GM10847 (cell line): ENCODE data around the gene DYNC1LI1.

ENCODE experiments used
- POLR2A ChIP-seq: IDR thresholded peaks from 2 replicates; pipeline ENCODE4 v1.6.1; 2011; ENCODE audit not compliant: insufficient read length; ENCODE audit errors: extremely low read depth

Gene DYNC1LI1

DNA sequence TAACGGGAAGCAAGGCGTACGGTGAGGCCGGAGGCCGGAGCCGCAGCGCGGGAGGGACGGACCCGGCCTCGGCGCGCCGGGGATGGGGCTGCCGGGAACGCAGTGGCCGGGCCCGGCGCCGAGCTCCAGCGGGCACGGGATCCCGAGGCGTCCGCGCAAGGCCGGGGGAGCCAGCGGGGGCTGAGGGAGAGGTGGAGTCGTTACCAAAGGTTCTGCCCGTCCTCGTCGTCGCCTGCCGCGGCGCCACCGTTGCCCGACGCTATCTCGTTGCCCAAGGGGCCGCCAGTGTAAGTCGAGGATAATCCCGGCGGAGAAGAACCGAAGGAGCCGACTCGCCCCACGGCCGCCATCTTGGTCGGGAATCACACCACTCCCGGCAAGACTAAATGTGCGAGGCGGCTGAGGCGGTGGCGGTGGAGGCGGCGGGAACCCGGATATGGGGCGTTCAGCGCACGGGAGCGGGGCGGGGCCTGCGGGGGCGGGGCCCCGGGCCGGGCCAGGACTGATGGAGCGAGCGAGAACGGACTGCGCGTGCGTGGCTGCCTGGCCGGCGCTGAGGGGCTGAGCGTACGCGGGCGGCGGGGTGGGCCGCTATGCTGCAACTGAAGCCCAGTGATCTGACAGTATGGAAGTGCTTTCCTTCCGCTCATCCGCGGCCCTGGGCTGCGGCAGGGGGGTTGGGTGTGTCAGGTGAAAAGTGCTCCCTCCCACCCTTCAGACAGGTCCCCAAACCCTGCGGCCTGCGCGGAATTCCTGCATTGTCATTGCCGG, at the start of gene DYNC1LI1:
Gene DYNC1LI1, minus strand, starts transcription at position 438 of the 771 bp plus-strand sequence. Its CDS starts 88 bp downstream, at position 350.
- TF ChIP-seq POLR2A, result peak; percentile 86

DNA sequence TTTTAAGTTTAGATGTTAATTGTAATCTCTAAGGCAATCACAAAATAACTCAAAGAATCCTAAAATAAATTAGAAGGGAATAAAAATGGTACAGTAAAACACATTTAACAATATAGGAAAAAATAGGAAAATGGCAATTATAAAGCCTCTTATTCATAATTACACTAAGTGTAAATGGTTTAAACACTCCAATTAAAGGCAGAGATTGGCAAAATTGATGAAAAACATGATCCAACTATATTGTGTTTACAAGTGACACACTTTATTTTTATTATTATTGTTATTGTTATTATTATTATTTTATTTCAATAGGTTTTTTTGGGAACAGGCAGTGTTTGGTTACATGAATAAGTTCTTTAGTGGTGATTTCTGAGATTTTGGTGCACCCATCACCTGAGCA, 48.7 kb upstream of the DYNC1LI1 start:
- no peak for TF ChIP-seq POLR2A

DNA sequence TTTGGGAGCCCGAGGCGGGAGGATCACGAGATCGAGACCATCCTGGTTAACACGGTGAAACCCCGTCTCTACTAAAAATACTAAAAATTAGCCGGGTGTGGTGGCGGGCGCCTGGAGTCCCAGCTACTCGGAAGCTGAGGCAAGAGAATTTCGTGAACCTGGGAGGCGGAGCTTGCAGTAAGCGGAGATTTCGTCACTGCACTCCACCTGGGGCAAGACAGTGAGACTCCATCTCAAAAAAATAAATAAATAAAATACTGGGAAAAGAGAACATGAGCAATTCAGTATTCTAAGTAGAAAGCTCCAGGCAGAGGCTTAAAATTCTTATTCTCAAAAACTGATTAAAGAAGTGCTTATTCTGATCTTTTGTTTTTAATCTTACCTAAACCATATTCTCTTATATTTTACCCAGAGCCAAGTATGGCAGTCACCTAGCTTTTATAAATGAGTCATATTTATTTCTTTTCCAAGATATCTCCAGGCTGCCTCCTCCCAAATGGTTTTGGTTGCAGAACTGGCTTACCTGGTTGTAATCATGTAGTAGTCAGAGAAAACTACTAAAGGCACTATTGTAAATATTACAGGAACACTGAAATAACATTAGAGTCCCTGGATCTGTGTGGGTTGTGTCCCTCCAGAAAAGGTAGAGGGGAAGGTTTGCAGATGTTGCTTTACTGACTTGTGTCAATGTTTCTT, 45.8 kb upstream of the DYNC1LI1 start:
- TF ChIP-seq POLR2A, result no peak

DNA sequence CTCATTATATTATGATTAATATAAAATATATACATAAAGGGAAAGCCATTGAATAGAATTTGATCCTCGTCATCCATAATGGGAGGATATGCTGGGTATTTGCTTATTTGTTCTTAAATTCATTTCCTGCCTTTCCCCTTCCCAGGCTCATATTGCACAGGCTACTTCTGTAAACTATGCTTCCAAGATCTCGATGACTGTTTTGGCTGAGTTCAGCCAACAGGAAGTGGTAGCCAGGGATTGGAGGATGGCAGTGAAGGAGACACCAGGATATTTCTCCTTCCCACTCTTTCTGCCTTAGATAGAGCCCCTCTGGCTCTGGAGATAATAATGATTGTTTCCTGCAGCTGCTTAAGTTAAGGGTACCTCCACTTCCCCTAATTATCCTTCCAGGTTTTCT, 44.3 kb upstream of the DYNC1LI1 start:
- no peak for TF ChIP-seq POLR2A

DNA sequence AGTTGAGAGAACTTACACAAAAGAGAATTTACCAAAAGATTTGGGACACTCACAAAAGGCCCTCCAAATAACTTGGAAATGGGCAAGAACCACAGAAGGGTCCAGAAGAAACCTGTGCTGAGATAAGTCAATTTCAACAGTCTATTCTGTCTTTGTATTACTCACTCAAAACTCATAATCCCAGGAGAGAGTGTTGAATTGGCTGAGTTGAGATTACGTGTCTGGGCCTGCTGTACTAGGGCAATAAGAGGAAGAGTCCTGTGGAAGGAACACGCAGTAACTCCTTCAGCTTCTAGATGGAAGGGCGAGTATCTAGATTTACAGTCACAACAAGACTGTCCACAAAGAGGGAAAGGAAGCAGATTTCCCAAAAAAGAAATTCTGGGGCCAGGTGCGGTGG, 42.5 kb upstream of the DYNC1LI1 start:
- no peak for TF ChIP-seq POLR2A

DNA sequence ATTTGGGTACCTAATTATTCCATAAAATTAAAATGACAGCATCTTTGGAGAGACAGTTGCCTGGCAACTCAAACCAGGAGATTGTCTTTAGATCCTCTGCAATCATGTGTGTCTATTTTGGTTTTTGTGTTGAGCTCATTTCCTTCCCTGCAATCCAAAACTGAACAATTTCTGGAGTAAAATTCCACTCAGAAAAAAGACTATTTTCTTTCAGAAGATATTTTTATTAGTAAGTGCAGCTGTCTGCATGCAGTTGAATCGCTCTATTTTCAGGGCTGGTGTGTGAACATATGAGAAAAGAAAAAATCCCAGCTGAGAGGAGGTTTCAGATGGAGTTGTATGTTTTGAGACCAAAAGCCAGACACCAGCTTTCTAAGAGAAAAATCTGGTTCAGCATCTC, 41.9 kb upstream of the DYNC1LI1 start:
- TF ChIP-seq POLR2A, result no peak

DNA sequence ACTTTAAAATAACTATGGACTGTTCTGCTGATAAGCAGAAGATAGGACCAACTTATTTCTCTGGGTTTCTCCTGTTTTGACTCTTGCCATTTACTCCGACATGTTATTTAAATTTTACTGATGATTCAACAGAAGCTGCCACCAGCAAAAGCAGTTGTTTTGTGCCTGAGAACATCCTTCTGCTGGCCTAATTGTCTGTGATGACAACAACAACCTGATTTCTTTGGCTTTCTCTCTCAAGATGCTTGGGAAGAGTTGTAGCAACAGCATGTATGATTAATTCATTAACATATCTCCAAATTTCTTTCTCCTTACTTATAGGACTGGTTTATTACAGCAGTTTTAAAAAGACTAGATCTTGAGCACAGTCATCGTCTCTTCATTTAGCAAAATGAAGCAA, 36.9 kb upstream of the DYNC1LI1 start:
- no peak for TF ChIP-seq POLR2A

DNA sequence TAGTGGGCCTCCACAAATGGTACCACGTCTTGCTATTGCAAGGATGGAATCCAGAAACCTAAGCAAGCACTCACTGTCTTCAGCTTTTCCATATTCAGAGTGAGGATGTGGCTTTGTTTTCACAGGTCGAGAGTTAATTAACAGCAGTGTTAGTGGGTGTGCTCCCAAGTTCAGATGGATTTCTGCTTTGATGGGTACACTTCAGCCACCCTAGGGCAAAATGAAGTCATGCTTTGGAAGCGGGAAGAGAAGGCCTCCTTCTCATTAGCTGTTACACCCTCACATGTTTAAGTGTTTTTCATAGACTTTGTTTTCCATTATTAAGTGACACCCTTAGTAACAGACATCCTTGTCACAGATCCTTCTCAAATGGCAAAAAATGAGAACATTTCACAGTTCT, 36.3 kb upstream of the DYNC1LI1 start:
- TF ChIP-seq POLR2A, result no peak

DNA sequence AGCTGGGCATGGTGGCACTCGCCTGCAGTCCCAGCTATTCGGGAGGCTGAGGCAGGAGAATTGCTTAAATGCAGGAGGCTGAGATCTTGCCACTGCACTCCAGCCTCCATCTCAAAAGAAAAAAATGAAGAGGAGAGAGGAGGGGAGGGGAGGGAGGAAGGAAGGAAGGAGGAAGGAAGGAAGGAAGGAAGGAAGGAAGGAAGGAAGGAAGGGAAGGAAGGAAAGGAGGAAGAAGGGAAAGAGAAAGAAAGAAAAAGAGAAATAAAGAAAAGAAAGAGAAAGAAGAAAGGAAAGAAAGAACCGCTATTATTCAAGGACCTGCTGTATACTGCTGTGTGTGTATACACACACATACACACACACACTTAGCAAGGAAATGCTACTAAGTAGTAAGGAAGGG, 35.6 kb upstream of the DYNC1LI1 start:
- no peak for TF ChIP-seq POLR2A

DNA sequence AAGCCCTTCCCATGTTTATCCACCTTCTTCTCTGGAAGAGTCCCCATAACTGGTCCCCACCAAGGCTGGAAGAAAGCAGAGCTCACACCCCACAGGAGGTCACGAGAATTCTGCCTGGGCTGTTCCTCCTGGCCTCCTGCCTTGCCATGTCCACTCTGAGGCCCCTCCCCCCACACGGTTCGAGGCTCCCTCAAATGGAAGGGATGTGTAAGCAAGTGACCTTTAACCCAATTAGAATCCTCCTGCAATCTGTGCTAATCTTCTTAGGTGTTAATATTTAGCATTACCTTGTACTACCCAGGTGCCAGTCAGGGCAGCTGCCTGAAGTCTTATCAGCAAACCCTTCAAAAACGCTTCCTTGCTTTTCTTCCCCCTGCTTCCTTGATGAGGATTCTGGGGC, 32.4 kb upstream of the DYNC1LI1 start:
- TF ChIP-seq POLR2A, result no peak

DNA sequence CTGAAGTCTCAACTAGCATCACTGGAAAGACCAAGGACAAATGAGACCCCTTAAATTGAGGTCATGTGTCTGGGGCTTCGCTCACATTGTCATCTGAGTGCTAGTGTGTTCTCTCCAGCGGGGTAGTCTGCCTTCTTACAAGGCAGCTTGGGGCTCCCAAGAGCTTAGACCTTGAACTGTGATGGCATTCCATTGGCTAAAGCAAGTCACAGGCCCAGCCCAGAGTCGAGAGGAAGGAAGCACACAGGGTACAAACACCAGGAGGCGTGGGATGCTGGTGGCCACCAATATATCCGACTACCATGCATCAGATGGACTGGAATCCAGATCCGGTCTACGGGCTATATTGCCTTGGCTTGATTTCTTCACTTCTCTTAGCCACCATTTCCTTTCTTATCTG, 31.5 kb upstream of the DYNC1LI1 start:
- TF ChIP-seq POLR2A, result no peak

DNA sequence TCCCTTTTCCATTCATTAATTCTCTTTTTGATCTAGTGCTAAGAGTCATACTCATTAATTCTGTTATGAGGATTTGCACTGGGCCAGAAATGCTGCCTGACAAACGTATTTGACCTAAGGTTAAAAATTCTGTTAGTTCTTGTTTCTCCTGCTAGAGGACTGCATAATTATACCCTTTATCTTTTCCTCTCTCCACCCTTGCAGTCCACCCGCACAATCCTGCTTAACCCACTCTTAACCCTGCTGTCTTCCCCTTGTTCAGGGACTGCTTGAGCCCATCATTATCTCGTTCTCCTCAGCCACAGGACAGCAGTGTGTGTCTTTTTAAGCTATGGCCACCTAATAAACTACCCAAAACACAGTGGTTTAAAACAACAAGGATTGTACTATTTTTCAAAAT, 31.1 kb upstream of the DYNC1LI1 start:
- no peak for TF ChIP-seq POLR2A

DNA sequence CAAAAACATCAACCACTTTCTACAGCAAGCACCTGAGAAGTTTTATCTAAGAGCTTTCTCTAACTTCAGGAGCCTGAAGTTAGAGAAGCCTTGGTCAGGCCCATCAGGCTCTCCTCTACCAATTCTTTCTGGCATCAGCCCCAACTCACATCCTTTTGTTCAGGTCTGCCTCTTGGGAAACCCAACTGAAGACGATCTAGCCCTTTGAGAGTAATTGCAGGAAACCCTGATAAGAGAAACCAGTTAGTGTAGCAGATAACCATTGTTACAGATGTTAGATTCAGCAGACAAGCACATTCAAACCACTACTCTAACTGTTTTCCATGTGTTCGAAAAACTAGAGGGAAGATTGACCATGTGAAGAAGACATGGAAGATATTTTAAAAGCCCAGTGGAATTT, 27.0 kb upstream of the DYNC1LI1 start:
- no peak for TF ChIP-seq POLR2A

DNA sequence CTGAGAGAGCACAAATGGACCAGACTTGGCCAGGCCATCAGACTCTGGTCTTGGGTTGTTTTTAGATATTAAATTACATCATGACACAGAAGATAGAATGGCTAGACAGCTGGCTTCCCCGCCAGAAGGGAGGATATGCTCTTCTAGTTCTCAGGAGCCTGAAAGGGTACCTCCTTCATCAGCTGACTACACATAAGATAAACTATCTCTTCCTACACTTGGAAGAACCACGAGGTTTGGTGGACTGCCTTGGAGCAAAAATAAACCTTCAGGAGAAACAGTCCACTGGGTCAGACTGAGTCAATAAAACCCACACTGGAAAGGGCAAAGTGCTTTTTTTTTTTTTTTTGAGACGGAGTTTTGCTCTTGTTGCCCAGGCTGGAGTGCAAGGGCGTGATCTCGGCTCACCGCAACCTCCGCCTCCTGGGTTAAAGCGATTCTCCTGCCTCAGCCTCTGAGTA, 26.3 kb upstream of the DYNC1LI1 start:
- TF ChIP-seq POLR2A, result no peak

DNA sequence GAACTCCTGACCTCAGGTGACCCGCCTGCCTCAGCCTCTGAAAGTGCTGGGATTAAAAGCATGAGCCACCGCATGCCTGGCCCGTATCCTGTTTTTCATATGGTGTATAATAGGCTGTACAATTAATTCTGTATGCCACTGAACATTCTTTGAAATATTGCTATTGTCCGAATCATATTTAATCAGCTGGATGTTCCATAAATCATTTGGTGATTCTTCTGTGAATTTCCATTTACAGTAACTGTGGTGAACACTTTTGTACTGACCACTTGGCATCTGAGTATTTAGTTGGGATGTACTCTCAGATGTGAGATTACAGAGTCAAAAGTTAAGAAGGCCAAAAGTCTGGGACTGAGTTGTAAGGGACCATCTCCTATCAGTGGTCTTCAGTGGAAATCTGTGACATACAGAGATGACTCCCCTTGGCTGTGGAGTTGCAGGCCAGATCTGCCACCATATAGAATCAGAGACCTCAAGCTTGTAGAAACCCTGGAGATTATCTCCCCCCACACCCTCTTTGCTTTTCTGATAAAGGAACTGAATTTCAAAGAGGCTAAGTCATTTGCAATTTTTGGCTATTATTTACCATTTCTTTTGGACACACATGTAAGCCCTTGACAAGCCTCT, 25.7 kb upstream of the DYNC1LI1 start:
- no peak for TF ChIP-seq POLR2A

DNA sequence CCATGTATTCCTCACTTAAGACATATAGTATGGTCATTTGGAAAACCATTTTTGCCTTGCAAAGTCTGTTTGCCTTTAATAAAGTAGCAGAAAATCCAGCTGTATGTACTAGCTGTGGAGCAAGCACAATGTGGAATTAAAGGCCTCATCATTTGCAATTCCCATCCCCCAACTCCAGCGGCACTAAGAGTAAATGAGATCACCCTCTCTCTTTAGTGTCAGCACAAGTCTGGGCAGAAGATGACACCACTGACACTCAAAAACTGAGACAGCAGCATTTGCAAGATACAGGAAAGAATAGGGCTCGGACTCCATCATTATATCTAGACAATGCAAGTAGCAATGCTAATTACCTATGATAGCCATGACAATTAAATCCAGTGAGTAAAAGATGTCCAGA, 24.7 kb upstream of the DYNC1LI1 start:
- no peak for TF ChIP-seq POLR2A
